GM20000 (cell line): ENCODE data around the gene KLK4.

Source experiments
- DNase-seq: peaks from one replicate; pipeline ENCODE4 v3.0.0; 2012; ENCODE audit warnings: low spot score
- CTCF ChIP-seq: IDR thresholded peaks from 2 replicates; pipeline ENCODE4 v1.5.1; 2012; ENCODE audit warnings: mild to moderate bottlenecking, control low read depth; ENCODE audit errors: extremely low read depth, missing control alignments

The KLK4 gene

GRCh38 chr19:50928831-50929230 lies 17.6 kb upstream of the KLK4 start:
- DNase-seq, result no peak
- TF ChIP-seq CTCF, result no peak

- TF ChIP-seq CTCF, result no peak
- DNase-seq, result no peak
Measured at GRCh38 chr19:50926144-50926543, 14.9 kb upstream of the KLK4 start.

DNA sequence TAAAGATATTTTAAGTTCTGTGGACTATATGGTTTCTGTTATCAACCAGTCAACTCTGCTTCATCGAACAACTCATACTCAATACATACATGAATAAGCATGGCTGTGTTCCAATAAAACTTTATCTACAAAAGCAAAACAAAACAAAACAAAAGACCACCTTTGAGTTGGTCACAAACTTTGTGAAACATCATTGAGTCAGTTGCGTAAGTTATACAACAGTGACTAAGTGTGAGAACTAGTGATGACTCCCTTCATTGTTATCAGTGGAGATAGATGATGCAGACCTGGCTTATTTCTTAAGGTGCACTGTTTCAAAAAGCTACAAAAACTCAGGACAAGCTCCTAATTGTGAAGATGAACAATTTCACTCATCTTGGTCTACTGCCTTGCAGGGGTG lies 14.5 kb upstream of the KLK4 start:
- no peak for DNase-seq
- TF ChIP-seq CTCF, result no peak

- TF ChIP-seq CTCF, result no peak
- no peak for DNase-seq
Measured at GRCh38 chr19:50924586-50924985, 13.4 kb upstream of the KLK4 start.

DNA sequence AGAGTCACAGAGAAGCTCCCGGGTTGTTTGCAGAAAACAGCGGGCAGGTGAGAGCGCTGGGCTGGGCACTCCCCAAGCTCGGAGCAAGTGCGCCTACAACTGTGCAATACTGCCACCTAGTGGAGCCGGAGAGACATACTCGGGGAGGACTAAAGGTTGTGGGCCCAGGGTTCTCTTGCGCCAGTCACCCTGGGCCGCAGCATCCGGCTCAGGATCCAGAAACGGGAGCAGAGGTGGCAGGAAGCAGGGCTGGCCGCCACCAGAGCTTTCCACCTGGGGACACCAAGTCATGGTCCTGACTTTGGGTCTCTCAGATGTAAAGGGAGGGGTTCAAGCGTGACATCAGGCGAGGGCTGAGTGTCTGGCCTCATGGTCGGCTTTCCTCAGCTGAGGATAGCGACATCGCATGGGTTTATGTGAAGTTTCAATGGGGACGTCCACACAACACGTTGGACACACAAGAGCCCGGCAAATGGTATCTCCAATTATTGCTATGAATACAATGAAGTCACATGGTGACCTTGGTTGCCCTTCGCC lies 11.2 kb upstream of the KLK4 start:
- peak; percentile 76 for TF ChIP-seq CTCF
- DNase-seq, result peak; percentile 85

GRCh38 chr19:50921426-50922316 lies 10.5 kb upstream of the KLK4 start:
- TF ChIP-seq CTCF, result no peak
- no peak for DNase-seq

- no peak for TF ChIP-seq CTCF
- DNase-seq, result no peak
Measured at GRCh38 chr19:50916069-50916468, 4.9 kb upstream of the KLK4 start.
